SU-DHL-6 (cell line): ENCODE measurements around the gene CRISP2.

ENCODE experiments used
- H2AFZ ChIP-seq: fragments of 200-600 bp; sonication (generic); 2 replicates; pipeline ENCODE4 v1.6.1; 2014; ENCODE audit warnings: low read depth, mild to moderate bottlenecking, moderate library complexity, mixed read lengths, antibody characterized with exemption, low read length; ENCODE audit not compliant: severe bottlenecking
- H3F3A ChIP-seq: fragments of 200-600 bp; shearing (Covaris generic); 2 replicates; pipeline ENCODE4 v1.6.0; 2016; ENCODE audit warnings: antibody characterized with exemption, mild to moderate bottlenecking; ENCODE audit not compliant: insufficient read depth
- H3K27ac ChIP-seq: fragments of 200-600 bp; sonication (generic); 2 replicates; pipeline ENCODE4 v1.5.1; 2016; ENCODE audit warnings: low read depth, mild to moderate bottlenecking, low read length, moderate library complexity, mixed read lengths
- H3K27me3 ChIP-seq: fragments of 200-600 bp; sonication (generic), shearing (Covaris generic); 2 replicates; pipeline ENCODE4 v1.6.0; 2014; ENCODE audit warnings: mild to moderate bottlenecking, low read length
- H3K36me3 ChIP-seq: fragments of 200-600 bp; sonication (generic); 2 replicates; pipeline ENCODE4 v1.6.1; 2014; ENCODE audit warnings: mild to moderate bottlenecking, low read length, mixed read lengths
- H3K4me2 ChIP-seq: fragments of 300-600, 200-600 bp; shearing (Covaris generic), sonication (generic); 2 replicates; pipeline ENCODE4 v1.6.0; 2014; ENCODE audit warnings: low read length, low read depth, mild to moderate bottlenecking; ENCODE audit not compliant: poor library complexity, severe bottlenecking
- H3K4me3 ChIP-seq: fragments of 200-600 bp; sonication (generic); 2 replicates; pipeline ENCODE4 v1.5.1; 2014; ENCODE audit warnings: antibody characterized with exemption, low read length, mild to moderate bottlenecking, mixed read lengths; ENCODE audit not compliant: insufficient read depth, poor library complexity, severe bottlenecking
- H3K79me2 ChIP-seq: fragments of 200-600 bp; sonication (generic); 2 replicates; pipeline ENCODE4 v1.6.1; 2014; ENCODE audit warnings: mild to moderate bottlenecking, low read length, moderate library complexity; ENCODE audit not compliant: insufficient read depth
- H3K9ac ChIP-seq: fragments of 200-600 bp; sonication (generic); 2 replicates; pipeline ENCODE4 v1.7.0; 2014; ENCODE audit warnings: mild to moderate bottlenecking, low read length
- H3K9me2 ChIP-seq: fragments of 200-600 bp; sonication (generic); replicated peaks from 2 replicates; pipeline ENCODE4 v1.6.1; 2014; ENCODE audit warnings: low read length; ENCODE audit not compliant: insufficient read depth
- H3K9me3 ChIP-seq: fragments of 200-600 bp; sonication (generic); 2 replicates; pipeline ENCODE4 v1.6.1; 2014; ENCODE audit warnings: low read length, mixed read lengths; ENCODE audit not compliant: insufficient read depth
- H4K20me1 ChIP-seq: fragments of 200-600 bp; sonication (generic); 2 replicates; pipeline ENCODE4 v1.6.1; 2014; ENCODE audit warnings: low read depth, mild to moderate bottlenecking, antibody characterized with exemption, low read length, moderate library complexity, mixed read lengths
- EZH2phosphoT487 ChIP-seq: fragments of 200-600 bp; sonication (generic), shearing (Covaris generic); conservative IDR thresholded peaks from 2 replicates; pipeline ENCODE4 v1.6.1; 2018; ENCODE audit warnings: mild to moderate bottlenecking, antibody characterized with exemption, low read length, moderate library complexity, mixed read lengths
- TF ChIP-seq, protein P1 (sequence below): fragments of 200-600 bp; sonication (generic); IDR thresholded peaks from one replicate; pipeline ENCODE4 v1.5.1; 2017; ENCODE audit warnings: antibody characterized with exemption, mild to moderate bottlenecking, low read length, moderate library complexity; ENCODE audit not compliant: insufficient read depth, poor library complexity, severe bottlenecking

The CRISP2 gene

DNA sequence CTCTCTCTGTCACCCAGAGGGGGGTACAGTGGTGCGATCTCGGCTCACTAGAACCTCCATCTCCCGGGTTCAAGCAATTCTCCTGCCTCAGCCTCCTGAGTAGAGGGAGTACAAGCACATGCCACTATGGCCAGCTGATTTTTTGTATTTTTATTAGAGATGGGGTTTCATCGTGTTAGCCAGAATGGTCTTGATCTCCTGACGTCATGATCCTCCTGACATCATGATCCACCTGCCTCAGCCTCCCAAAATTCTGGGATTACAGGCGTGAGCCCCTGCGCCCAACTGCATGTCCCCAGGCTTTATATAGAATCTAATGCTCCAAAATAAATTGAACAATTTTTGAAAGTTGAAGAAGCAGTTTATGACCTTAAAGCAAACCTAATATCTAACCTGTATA lies 7.0 kb upstream of the CRISP2 start:
- Histone ChIP-seq H3K9me2 (no peaks in the 10 kb centered on the region), H3K4me2 (no peak overlapping the region), H3K9me3 (peaks cover 10% of the 10 kb centered on the region; the same call in 1 of the 2 replicates), H3K79me2 (no peaks in the 10 kb centered on the region), H4K20me1 (no peaks in the 10 kb centered on the region), H2AFZ (no peak overlapping the region), H3K4me3 (no peak overlapping the region), H3F3A (no peaks in the 10 kb centered on the region), H3K27ac (no peak overlapping the region), H3K27me3 (no peaks in the 10 kb centered on the region), H3K9ac (no peak overlapping the region), H3K36me3 (no peaks in the 10 kb centered on the region)
- TF ChIP-seq EZH2phosphoT487 = no peak
- TF ChIP-seq, protein P1, sequence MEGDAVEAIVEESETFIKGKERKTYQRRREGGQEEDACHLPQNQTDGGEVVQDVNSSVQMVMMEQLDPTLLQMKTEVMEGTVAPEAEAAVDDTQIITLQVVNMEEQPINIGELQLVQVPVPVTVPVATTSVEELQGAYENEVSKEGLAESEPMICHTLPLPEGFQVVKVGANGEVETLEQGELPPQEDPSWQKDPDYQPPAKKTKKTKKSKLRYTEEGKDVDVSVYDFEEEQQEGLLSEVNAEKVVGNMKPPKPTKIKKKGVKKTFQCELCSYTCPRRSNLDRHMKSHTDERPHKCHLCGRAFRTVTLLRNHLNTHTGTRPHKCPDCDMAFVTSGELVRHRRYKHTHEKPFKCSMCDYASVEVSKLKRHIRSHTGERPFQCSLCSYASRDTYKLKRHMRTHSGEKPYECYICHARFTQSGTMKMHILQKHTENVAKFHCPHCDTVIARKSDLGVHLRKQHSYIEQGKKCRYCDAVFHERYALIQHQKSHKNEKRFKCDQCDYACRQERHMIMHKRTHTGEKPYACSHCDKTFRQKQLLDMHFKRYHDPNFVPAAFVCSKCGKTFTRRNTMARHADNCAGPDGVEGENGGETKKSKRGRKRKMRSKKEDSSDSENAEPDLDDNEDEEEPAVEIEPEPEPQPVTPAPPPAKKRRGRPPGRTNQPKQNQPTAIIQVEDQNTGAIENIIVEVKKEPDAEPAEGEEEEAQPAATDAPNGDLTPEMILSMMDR = no peak

DNA sequence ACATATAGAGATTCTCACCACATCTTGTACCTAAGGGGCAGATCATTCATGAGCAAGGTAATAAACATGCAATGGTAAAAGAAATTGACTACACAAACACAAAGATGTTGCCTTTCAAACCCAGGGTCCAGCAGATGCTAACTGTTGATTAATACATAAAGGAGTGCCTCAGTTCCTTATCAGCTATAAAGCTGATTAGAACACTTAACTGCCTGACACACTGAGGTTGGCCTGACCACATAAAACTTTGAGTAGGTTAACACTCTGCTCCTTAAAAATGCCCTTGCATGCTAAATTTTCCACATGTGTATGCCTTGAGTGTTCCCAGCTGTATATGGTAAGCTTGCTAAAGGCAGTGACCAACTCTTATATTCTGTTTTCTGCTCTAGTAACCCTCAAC lies 14.9 kb downstream of the CRISP2 start:
- H3K9me2 ChIP-seq = no peaks in the 10 kb centered on the region
- H3K4me2 ChIP-seq = no peak overlapping the region

DNA sequence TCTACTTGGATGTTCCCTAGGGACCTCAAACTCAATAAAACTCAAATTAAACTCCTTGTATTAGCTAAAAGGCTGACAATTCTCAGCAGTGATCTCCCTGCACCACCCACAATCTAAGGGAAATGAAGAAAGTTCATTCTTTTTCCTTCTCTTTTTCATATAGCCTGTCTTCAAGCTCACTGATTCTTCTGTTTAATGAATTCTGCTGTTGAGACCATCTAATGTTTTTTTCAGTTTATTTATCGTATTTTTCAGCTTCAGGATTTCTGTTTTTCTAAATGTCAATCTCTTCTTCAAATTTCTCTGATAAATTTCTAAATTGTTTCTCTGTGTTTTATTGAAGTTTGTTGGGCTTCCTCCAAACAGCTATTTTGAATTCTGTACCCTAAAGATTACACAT lies 19.8 kb downstream of the CRISP2 start:
- H3K36me3 ChIP-seq = no peaks in the 10 kb centered on the region
- H3K9ac ChIP-seq = no peak overlapping the region
- H2AFZ ChIP-seq = no peak overlapping the region
- TF ChIP-seq, protein P1 = no peak
- TF ChIP-seq EZH2phosphoT487 = no peak
- no peak overlapping the region for H3K4me2 ChIP-seq
- H3K27me3 ChIP-seq = no peaks in the 10 kb centered on the region
- H3K79me2 ChIP-seq = no peaks in the 10 kb centered on the region
- H3K27ac ChIP-seq = no peak overlapping the region
- no peaks in the 10 kb centered on the region for H3K9me2 ChIP-seq
- no peaks in the 10 kb centered on the region for H3F3A ChIP-seq
- H3K4me3 ChIP-seq = no peak overlapping the region
- no peaks in the 10 kb centered on the region for H4K20me1 ChIP-seq
- H3K9me3 ChIP-seq = no peaks in the 10 kb centered on the region

More for the DNA sequence above, 14.9 kb downstream of the CRISP2 start:
- Histone ChIP-seq H3K27ac (no peak overlapping the region), H3K79me2 (no peaks in the 10 kb centered on the region), H3K9ac (no peak overlapping the region), H4K20me1 (no peaks in the 10 kb centered on the region), H2AFZ (no peak overlapping the region), H3K9me3 (no peaks in the 10 kb centered on the region), H3K27me3 (no peaks in the 10 kb centered on the region), H3F3A (no peaks in the 10 kb centered on the region), H3K4me3 (no peak overlapping the region), H3K36me3 (no peaks in the 10 kb centered on the region)
- TF ChIP-seq, protein P1 = no peak
- TF ChIP-seq EZH2phosphoT487 = no peak

DNA sequence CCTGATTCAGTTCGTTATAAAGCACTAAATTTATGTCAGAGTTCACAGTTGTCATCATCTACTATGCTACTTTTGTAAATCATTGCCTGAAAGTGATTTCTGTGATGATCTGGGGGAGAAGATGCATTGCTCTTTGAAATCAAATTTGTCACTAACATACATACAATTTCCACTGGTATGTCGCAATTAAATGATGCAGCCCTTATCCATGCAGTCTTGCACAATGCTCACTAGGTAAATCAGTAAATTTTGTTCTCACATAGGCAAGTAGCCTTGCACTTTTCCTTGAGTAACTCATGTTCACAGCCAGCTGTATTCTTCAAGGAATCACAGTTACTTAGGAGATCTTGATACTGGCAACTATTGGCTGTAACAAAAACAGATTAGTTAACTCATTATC lies 20.8 kb downstream of the CRISP2 start:
- H3K9ac ChIP-seq = no peak overlapping the region
- no peaks in the 10 kb centered on the region for H3K9me3 ChIP-seq
- H4K20me1 ChIP-seq = no peaks in the 10 kb centered on the region
- H3K27ac ChIP-seq = no peak overlapping the region
- no peak overlapping the region for H3K4me3 ChIP-seq
- H3K4me2 ChIP-seq = no peak overlapping the region
- H3K27me3 ChIP-seq = no peaks in the 10 kb centered on the region
- no peaks in the 10 kb centered on the region for H3K79me2 ChIP-seq
- no peak for TF ChIP-seq EZH2phosphoT487
- TF ChIP-seq, protein P1 = no peak
- no peak overlapping the region for H2AFZ ChIP-seq
- no peaks in the 10 kb centered on the region for H3K9me2 ChIP-seq
- H3K36me3 ChIP-seq = no peaks in the 10 kb centered on the region
- H3F3A ChIP-seq = no peaks in the 10 kb centered on the region
